Central memory CD4-positive, alpha-beta T cell (primary cell): ENCODE measurements around the gene TBX3.
A peak's percentile ranks its signal among the peaks of the same experiment; 100 is the strongest.

ENCODE experiments used
- DNase-seq: peaks from one replicate; pipeline ENCODE4 v3.0.0; 2022

TBX3 gene

DNA sequence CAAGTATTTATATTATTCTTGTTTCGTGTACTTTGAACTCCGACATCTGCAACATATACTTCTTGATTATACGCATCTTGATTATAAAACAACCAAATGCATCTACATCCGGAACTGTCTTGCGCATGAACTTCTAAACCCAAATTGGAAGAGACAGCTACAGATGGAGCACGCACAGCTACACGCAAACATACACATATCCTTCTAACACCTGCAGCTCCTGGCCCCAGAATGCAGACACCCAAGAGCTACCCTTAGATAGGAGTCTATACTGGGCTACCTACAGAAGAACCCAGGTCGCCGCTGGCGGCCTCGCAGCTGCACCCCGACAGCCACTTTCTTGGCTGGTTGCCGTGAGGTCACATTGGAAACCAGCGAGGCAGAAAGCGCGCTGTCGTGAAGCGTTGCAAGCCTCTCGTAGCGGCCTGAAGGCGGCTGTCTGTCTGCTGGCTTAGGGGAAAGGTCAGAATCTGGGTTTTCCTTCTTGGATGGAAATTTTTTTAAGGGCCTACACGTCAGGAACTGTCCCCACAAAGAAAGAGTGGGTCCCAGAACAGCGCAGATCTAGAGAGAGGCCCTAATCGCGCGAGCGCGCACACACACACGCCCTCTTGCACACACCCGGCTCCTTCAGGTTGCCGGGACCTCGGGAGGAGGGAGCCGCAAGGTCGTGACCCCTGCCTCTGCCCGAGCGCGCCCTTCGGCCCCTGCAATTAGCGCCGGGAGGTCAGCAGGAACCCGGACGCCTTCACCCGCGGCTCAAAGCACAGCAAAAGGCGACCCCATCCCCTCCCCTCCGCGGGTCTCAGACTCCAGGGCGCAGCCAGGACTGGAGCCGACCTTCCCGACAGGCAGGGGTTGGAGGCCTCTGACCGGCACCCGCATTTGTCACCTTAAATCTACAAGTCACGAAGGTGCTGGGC is 17.0 kb downstream of the TBX3 start:
- DNase-seq = no peak

DNA sequence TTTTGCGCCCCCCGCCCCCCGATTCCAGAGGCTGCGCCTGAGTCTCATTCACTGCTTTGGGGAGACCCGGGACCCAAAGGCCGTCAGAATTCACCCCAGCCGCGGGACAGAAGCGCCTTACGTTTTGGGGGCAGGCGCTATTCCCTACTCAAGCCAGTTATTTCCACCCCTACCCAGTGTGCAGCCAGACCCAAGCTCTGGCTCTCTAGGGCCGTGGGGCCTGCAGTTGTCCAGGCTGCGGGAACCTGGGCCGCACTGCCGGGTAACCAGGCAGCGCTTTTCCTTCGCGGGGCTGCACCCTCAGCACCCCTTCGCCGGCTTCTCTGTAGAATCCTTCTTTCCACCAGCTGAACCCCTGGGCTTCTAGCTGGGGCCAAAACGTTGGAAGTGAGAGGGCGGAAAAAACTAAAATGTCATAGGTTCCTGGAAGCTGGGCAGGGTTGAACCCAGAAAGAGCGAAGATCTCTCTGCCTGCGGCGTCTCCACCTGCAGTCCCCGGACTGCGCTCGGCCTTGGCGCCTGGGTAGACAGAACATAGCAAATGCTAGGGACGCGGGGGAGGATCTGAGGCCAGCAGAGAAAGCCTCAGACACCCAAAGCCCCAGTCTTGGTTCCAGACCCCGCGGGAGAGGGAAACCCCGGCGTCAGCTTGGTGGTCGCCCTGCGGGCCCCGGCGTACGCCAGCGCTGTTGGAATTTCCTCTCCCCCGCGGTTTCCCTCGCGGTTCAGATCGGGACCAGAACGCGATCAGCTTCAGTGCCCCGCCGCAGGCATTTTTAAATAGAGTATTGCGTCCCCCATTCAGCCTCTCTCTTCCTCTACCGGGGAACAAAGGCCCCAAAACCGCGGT is 18.3 kb downstream of the TBX3 start:
- no peak for DNase-seq

DNA sequence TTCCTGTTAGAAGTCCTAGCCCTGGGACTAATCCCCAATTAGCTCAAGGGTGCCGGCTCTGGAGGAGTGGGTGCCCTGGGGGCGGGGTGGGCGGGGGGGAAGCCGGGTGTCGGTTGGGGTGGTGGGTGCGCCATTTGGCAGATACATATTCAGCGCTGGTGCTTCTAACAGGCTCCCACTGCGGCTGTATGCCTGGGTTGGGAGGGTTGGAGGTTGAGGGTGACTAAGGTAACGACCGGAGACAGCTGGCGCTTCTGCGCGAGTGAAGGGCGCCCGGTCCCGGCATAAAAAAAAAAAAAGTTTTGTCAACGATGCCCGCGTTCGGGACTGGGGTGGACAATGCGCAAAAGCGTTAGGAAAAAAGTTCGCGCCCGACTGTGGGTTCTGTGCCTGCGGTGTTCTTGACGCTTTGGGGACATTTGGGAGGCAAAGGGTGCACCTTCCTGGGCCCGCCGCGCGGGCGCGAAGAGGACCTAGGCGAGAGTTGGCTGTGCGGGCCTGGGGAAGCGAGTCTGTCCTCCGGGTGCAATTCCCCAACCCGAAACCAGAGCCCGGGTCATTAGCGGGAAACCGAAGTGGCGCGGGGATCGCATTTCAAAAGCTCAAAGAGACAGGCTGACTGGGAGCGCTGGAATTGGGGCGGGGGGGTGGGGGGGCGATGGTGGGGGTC is 19.2 kb downstream of the TBX3 start:
- no peak for DNase-seq

DNA sequence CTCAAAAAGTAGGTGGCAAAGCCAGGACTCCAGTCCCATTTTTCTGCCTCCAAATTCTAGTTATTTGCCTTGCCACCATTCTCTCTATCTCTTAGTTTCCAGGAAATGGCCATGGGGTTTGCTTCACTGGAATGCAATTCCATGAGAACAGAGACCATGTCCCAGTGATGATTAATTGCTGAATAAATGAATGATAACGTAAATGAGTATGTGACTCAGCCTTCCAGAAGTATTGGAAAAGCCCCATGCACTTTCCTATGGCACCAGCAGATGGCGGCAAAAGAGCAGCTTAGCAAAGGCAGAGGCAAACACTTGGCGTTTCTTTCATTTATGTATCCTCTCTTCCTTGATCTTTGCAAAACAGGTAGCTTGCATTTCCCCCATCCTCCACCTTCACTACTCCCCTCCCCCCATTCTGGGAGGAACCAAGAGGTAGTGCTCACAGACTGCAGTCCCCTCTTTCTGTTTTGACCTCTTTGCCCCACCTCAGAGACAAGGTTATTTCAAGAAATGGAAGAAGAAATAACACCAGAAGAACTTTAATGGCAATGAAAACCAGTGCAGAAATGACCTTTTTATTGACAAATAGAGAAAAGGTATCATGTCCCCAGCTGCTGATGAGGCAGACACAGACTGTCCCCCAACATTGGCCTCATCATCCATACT is 21.3 kb downstream of the TBX3 start:
- DNase-seq = peak; percentile 14

DNA sequence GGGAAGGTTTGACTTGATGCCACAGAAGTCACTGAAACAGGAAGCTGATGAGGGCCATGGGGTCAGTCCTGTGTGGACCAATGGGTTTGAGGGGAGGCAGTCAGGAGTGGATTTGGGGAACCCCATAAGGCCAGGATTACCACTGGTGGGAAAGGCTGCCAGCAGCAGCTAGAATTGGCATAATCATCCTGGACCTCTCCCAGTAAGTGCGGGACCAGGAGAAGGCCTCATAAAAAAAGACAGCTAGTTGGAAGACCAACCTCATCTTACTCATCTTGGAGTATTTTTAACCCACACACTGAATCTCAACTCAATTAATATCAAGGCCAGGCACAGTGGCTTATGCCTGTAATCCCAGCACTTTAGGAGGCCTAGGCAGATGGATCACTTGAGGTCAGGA is 22.7 kb downstream of the TBX3 start:
- no peak for DNase-seq

DNA sequence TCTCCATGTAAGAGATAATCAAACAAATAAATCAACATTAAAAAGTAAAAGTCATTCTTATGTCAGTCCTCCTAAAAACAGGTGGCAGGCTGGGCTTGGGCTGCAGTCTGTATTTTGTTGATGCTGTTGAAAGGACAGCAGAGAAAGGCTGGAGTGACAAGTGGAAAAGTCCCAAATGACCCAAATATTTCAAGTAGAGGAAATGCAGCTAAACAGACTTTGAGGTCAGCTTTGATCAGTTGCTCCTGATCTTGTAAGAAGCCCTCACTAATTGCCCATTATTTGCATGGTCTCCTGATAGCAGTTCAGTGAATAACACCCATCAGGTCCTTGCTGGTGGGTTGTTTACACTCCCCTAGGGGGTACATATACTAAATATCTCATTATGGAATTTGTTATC is 24.9 kb downstream of the TBX3 start:
- no peak for DNase-seq

DNA sequence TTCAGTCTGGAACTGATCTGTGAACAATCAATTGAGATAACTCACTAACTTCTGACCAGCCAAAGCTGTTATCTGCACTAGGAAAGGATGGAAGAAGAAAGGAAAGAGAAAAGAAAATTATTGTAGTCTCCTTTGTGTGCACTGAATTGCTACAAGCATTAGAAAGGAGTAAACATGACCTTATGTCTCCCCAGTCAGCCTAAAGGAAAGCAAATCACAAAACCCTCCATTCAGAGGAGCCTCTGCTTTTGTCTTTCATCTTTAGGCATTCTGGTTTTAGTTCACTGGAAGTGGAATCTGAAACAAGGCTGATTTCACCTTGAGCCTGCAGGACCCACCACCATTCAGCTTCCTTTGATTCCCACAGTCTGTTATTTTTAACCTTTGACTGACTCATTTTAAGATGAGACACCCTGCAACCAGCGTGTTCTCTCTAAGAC is 26.0 kb downstream of the TBX3 start:
- no peak for DNase-seq

DNA sequence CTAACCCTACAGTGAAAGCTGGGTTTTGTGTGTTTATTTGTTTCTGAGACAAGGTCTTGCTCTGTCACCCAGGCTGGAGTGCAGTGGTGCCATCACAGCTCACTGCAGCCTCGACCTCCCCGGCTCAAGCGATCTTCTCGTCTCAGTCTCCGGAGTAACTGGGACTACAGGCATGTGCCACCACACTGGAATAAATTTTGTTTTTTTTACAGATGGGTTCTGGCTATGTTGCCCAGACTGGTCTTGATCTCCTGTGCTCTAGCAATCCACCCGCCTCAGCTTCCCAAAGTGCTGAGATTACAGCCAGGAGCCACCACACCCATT is 26.4 kb downstream of the TBX3 start:
- no peak for DNase-seq

DNA sequence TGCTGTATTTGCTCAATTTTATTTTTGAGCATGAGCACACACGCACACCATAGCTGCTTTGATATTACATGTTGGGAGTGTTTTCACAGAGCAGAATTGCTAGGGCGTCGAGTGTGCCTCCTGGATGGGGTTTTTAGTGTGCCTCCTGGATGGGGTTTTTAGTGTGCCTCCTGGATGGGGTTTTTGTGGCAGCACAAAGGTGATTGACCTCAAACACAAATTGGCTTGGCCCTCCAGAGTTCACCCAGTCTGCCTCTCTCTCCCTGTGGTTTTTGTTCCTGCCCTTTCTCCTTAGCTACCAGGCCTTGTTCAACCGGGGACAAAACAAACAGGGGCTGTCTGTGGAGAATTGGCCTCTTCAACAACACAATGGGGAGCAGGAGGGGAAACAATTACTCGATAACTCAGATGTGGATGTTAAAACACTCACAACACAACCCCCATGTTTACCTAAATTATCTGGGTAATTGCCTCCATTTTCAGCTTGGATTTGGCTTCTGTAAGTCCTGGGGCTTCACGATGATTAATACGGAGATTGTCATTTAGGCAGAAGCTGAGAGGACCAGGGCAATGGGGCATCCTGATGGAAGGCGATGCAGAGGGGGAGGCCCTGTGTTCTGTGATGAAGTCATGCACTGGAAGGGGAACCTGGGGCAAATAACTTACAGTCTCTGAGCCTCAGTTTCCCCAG is 26.9 kb downstream of the TBX3 start:
- DNase-seq = no peak

DNA sequence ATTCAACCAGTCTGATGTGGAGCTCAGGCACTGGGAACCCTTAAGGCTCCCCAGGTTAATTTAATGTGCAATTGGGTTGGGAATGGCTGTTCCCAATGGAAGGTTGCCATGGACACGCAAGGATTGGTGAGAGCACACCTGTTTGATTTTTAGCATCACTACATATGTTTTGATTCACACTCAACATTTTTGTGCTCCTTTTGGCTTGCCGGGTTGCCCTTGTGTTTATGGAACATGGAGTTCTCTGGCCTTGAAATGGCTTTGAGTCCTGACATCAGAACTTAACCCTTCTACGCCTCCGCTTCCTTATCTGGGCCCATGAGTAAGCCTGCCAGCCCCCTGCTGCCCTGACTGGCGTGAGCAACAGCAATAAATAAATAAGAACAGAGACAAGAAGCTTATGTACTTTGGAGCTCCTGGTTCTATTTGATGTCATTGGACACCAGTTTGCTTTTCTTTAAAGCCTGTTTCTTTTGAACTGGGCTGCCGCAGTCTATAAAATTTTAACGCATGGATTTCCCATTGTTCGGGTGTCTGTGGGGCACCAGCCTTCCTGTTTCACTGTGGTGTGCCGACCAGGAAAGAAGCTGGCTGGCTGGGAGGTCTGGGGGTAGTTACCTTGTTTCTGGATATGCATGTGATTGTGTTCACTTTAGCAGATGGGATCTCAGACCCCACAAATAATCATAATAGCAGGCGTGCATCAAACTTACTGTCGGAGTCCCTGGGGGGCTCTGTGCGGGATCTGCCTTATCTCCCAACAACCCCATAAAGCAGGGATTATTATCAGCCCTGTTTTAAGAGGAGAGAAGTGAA is 27.8 kb downstream of the TBX3 start:
- DNase-seq = no peak

DNA sequence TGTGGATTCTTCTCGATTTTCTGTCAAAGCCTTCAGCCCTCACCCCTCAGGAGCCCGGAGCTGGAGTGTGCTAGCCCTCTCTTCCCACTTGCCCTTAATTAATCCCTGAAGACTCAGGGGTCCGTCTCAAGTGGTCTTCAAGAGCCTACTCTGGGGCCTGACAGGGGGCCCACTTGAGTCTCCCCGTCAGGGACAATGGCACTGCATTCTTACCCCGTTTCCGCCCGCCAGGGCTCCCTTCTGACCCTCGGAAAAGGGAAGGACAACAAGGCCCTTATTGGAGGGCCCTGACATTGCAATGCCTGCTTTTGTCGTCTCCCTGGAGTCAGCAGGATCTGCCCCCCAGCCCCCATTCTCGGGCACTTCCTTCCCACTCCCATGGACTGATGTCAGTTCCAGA is 34.4 kb downstream of the TBX3 start:
- no peak for DNase-seq

DNA sequence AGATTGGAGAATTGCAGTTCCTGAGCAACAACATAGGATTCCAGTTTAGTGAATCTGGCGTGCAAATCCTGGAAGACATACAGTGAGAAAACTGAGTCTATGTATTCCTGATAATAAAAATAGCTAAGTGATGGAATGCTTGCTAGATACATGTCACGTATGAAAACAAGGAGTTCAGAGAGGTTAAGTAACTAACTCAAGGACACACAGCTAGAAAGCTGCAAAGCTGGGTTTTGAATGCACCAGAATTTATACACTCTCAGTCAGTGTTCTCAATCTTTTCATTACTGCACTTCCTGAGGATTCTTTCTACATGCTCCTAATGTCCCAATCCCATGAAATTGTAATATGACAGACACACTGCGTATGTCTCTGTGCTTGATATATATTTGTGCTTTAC is 35.3 kb downstream of the TBX3 start:
- DNase-seq = no peak

DNA sequence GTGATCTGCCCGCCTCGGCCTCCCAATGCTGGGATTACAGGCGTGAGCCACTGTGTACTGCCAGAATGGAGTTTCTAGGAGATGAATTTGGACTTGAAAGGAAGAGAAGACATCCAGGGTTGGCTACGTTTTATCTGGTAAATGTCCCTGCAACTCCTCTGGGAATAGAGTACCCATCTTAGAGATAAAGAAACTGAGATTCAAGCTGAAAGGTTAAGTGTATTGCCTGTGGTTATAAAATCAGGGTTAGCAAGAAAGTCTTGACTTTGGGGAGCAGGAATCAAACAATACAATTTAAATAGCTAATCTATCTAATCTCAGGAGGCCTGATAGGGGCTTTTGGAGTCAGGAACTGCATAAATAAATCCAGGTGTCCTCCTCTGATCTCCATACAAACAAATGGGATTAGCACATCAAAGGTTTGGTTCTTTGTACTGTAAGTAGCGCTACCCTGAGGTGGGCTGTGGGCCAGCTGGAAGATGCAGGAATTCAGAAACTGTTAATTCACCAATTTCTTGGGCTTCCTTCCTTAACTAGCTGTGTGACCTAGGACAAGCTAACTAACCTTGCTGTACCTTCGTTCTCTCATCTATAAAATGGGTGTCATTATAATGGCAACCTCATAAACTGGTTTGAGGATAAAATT is 45.1 kb downstream of the TBX3 start:
- DNase-seq = no peak

DNA sequence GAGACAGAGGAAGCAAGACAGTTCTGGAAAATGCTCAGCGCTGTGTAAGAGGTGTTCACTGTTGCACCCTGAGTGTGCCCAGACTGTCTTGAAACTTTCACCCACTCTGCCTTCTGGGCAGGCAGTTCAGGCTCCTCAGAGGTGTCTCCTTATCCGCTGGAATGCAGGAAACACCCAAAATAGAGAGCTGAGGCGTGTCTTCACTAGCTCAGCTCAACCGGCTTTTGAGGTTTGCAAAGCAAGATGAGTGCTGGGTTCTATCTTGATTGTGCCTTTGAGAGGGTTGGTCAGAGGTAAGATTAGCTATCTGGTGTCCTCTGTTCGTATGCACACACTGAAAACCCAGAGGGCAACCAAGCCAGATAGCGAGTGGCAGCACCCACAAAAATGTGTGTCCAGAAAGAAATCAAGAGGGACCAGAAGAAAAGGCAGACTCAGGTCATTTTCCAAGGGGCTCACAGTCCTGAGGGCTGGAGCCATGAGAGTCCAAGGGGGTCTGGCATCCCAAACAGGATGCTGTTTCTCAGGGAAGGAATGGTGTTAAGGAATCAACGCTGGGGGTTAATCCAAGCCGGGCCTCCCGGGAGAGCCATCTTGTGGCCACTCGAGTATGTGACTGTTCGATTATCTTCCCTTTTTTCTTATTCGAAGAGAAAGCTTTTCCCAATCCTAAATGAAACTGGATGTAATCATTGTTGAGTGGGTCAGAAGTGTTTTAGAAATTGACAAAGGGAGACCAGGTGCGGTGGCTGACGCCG is 47.1 kb downstream of the TBX3 start:
- DNase-seq = no peak

DNA sequence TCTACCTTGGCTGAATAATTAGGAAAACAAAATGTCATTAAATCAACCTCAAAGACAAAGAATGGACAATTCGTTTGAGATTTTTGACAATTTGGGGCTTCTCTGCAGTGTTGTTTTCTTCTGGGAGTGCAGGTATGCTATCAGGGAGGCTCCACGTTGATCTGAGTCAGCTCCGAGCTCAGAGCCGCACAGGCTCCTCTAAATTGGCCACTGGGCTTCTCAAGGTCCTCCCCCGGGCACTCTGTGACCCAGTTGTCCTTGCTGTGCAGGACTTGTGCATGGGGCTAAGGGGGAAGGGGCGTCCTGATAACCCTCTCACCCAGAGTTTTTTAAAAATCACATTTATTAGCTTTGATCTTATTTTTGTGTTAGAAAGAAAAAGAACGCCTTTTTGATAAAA is 52.7 kb downstream of the TBX3 start:
- DNase-seq = no peak

DNA sequence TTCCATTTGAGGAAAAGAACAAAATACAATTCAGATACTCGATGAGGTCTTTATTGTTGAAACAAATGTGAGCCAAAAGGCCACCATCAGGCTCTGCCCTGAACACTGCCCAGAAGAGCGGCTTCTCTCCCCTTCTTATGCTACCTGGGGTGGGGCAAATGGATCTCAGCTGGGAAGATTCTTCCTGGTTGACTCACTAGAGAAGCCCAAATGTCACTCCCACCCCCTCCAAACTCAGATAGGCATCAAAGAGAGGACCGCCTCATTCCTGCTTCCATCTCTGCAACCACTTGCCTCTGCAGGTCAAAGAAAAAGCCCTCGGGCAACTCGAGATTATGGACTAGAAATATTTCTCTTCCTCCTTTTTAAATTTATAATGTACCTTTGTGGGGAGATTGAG is 55.8 kb downstream of the TBX3 start:
- DNase-seq = no peak

DNA sequence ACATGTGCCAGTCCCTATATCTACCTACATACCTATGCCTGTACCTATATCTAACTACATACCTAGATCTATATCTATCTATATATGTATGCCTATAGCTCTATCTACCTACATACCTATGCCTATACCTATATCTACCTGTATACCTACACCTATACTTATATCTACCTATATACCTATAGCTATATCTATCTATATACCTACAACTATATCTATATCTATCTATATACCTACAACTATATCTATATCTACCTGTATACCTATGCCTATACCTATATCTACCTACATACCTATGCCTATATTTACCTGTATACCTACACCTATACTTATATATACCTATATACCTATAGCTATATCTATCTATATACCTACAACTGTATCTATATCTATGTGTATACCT is 56.6 kb downstream of the TBX3 start:
- no peak for DNase-seq

DNA sequence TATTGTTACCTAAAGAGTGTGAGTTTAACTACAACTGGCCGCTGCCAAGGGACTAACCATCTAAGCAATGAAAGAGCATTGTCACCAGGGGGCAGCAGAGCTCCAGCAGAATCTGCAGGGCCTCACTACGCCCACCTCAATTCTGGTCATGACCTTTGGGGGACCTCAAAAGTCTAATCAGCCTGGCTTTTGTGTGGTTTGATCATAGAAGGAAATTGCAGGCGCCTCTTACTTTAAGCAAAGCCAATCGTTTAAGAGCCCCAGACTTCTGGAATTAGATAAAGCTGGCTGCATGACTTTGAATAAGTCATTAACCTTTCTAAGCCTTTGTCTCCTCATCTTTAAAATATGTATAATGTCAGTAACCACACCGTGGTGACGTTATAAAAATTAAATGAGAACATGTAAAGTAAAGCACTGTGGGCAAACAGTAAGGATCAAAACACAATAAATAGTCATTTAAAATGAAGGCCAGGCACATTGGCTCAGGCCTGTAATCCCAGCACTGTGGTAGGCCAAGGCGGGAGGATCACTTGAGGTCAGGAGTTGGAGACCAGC is 58.6 kb downstream of the TBX3 start:
- no peak for DNase-seq

DNA sequence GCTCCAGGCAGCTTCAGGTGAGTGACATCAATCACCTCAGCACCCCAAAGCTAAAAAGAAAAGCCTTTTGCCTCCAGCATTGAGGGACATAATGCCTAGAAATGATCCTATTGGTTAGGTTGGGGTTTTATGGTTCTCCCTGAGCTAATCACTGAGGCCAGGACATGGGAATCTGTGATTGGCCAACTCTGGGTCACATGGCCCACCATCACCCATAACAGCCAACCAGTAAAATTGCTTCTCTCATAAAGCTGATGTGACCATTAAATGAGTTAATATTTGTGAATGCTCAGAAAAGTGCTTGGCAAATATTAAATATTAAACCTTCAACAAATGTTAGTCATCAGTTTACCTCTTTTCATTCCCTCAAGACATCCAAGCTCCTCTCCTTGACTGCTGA is 60.2 kb downstream of the TBX3 start:
- no peak for DNase-seq
